ENCODE measurements around the gene MYOM3.

GRCh38 chr1:24103408-24103807, 8.5 kb downstream of the MYOM3 start:
- TF ChIP-seq CTCF (IDR thresholded peaks at IDR 0.05) (no peak), BHLHE40 (IDR thresholded peaks at IDR 0.05; ENCODE audit: low read depth, low read length) (no peak), MAX (IDR thresholded peaks at IDR 0.05) (no peak)

Data from A549 (cell line).